ENCODE measurements around the gene CDC14A.

Gene CDC14A
- 251 to 270 (median 265) reads per million in 3 donors for total RNA-seq

- H3K27ac ChIP-seq (ENCODE audit: insufficient read depth, low read length, poor library complexity, severe bottlenecking): peak within 1 kb of the TSS; percentile 96
- no peaks in the 10 kb centered on the region for H3K27me3 ChIP-seq (replicated peaks; ENCODE audit: control insufficient read depth, insufficient read depth, low read length, poor library complexity, severe bottlenecking)
- H3K4me1 ChIP-seq (ENCODE audit: control insufficient read depth, insufficient read depth, low read length, poor library complexity, severe bottlenecking): peaks cover 25% of the 10 kb centered on the region
- peak; percentile 81 to 83 (median 81) for DNase-seq
- peak within 1 kb of the TSS; percentile 99 for H3K4me3 ChIP-seq (ENCODE audit: insufficient read depth, low read depth, low read length, poor library complexity, severe bottlenecking)
- no peaks in the 10 kb centered on the region for H3K9me3 ChIP-seq (ENCODE audit: control insufficient read depth, low read length)
- H3K36me3 ChIP-seq (ENCODE audit: control insufficient read depth, insufficient read depth, low read length): peaks cover 13% of the 10 kb centered on the region
Observed at GRCh38 chr1:100352267-100353070, at the start of gene CDC14A. CDC14A (plus strand) TSS chr1:100352506; CDS start chr1:100352955, 449 bp downstream.

- Histone ChIP-seq H3K27ac (ENCODE audit: insufficient read depth, low read length, poor library complexity, severe bottlenecking) (no peak overlapping the region), H3K9me3 (ENCODE audit: control insufficient read depth, low read length) (no peaks in the 10 kb centered on the region), H3K4me3 (ENCODE audit: insufficient read depth, low read depth, low read length, poor library complexity, severe bottlenecking) (no peak overlapping the region), H3K4me1 (ENCODE audit: control insufficient read depth, insufficient read depth, low read length, poor library complexity, severe bottlenecking) (no peaks in the 10 kb centered on the region), H3K36me3 (ENCODE audit: control insufficient read depth, insufficient read depth, low read length) (no peaks in the 10 kb centered on the region), H3K27me3 (replicated peaks; ENCODE audit: control insufficient read depth, insufficient read depth, low read length, poor library complexity, severe bottlenecking) (no peaks in the 10 kb centered on the region)
- no peak for DNase-seq
Observed at GRCh38 chr1:100302739-100303138, 49.6 kb upstream of the CDC14A start.

- no peaks in the 10 kb centered on the region for H3K4me1 ChIP-seq (ENCODE audit: control insufficient read depth, insufficient read depth, low read length, poor library complexity, severe bottlenecking)
Observed at GRCh38 chr1:100304227-100304626, 48.1 kb upstream of the CDC14A start.

GRCh38 chr1:100304921-100305320 is 47.4 kb upstream of the CDC14A start:
- Histone ChIP-seq H3K27ac (ENCODE audit: insufficient read depth, low read length, poor library complexity, severe bottlenecking) (no peak overlapping the region), H3K27me3 (replicated peaks; ENCODE audit: control insufficient read depth, insufficient read depth, low read length, poor library complexity, severe bottlenecking) (no peaks in the 10 kb centered on the region), H3K36me3 (ENCODE audit: control insufficient read depth, insufficient read depth, low read length) (no peaks in the 10 kb centered on the region), H3K9me3 (ENCODE audit: control insufficient read depth, low read length) (no peaks in the 10 kb centered on the region), H3K4me3 (ENCODE audit: insufficient read depth, low read depth, low read length, poor library complexity, severe bottlenecking) (no peak overlapping the region), H3K4me1 (ENCODE audit: control insufficient read depth, insufficient read depth, low read length, poor library complexity, severe bottlenecking) (no peaks in the 10 kb centered on the region)
- DNase-seq: no peak

More at GRCh38 chr1:100304227-100304626, 48.1 kb upstream of the CDC14A start:
- H3K27me3 ChIP-seq (replicated peaks; ENCODE audit: control insufficient read depth, insufficient read depth, low read length, poor library complexity, severe bottlenecking): no peaks in the 10 kb centered on the region
- H3K27ac ChIP-seq (ENCODE audit: insufficient read depth, low read length, poor library complexity, severe bottlenecking): no peak overlapping the region
- no peaks in the 10 kb centered on the region for H3K36me3 ChIP-seq (ENCODE audit: control insufficient read depth, insufficient read depth, low read length)
- no peak overlapping the region for H3K4me3 ChIP-seq (ENCODE audit: insufficient read depth, low read depth, low read length, poor library complexity, severe bottlenecking)
- H3K9me3 ChIP-seq (ENCODE audit: control insufficient read depth, low read length): no peaks in the 10 kb centered on the region
- DNase-seq: no peak

- Histone ChIP-seq H3K4me1 (ENCODE audit: control insufficient read depth, insufficient read depth, low read length, poor library complexity, severe bottlenecking) (no peaks in the 10 kb centered on the region), H3K9me3 (ENCODE audit: control insufficient read depth, low read length) (no peaks in the 10 kb centered on the region), H3K4me3 (ENCODE audit: insufficient read depth, low read depth, low read length, poor library complexity, severe bottlenecking) (no peak overlapping the region), H3K36me3 (ENCODE audit: control insufficient read depth, insufficient read depth, low read length) (no peaks in the 10 kb centered on the region), H3K27ac (ENCODE audit: insufficient read depth, low read length, poor library complexity, severe bottlenecking) (no peak overlapping the region), H3K27me3 (replicated peaks; ENCODE audit: control insufficient read depth, insufficient read depth, low read length, poor library complexity, severe bottlenecking) (no peaks in the 10 kb centered on the region)
- DNase-seq: no peak
Observed at GRCh38 chr1:100305954-100306353, 46.4 kb upstream of the CDC14A start.

- Histone ChIP-seq H3K4me3 (ENCODE audit: insufficient read depth, low read depth, low read length, poor library complexity, severe bottlenecking) (no peak overlapping the region), H3K27me3 (replicated peaks; ENCODE audit: control insufficient read depth, insufficient read depth, low read length, poor library complexity, severe bottlenecking) (no peaks in the 10 kb centered on the region)
- DNase-seq: no peak
Observed at GRCh38 chr1:100306735-100307313, 45.5 kb upstream of the CDC14A start.

GRCh38 chr1:100308777-100309176 is 43.5 kb upstream of the CDC14A start:
- Histone ChIP-seq H3K27ac (ENCODE audit: insufficient read depth, low read length, poor library complexity, severe bottlenecking) (no peak overlapping the region), H3K27me3 (replicated peaks; ENCODE audit: control insufficient read depth, insufficient read depth, low read length, poor library complexity, severe bottlenecking) (no peaks in the 10 kb centered on the region), H3K36me3 (ENCODE audit: control insufficient read depth, insufficient read depth, low read length) (no peaks in the 10 kb centered on the region), H3K4me3 (ENCODE audit: insufficient read depth, low read depth, low read length, poor library complexity, severe bottlenecking) (no peak overlapping the region), H3K9me3 (ENCODE audit: control insufficient read depth, low read length) (no peaks in the 10 kb centered on the region), H3K4me1 (ENCODE audit: control insufficient read depth, insufficient read depth, low read length, poor library complexity, severe bottlenecking) (no peaks in the 10 kb centered on the region)
- no peak for DNase-seq

More at GRCh38 chr1:100306735-100307313, 45.5 kb upstream of the CDC14A start:
- Histone ChIP-seq H3K9me3 (ENCODE audit: control insufficient read depth, low read length) (no peaks in the 10 kb centered on the region), H3K4me1 (ENCODE audit: control insufficient read depth, insufficient read depth, low read length, poor library complexity, severe bottlenecking) (no peaks in the 10 kb centered on the region), H3K36me3 (ENCODE audit: control insufficient read depth, insufficient read depth, low read length) (no peaks in the 10 kb centered on the region), H3K27ac (ENCODE audit: insufficient read depth, low read length, poor library complexity, severe bottlenecking) (no peak overlapping the region)

GRCh38 chr1:100309863-100310262 is 42.4 kb upstream of the CDC14A start:
- H3K4me3 ChIP-seq (ENCODE audit: insufficient read depth, low read depth, low read length, poor library complexity, severe bottlenecking): no peak overlapping the region
- H3K27ac ChIP-seq (ENCODE audit: insufficient read depth, low read length, poor library complexity, severe bottlenecking): no peak overlapping the region
- no peak for DNase-seq
- H3K27me3 ChIP-seq (replicated peaks; ENCODE audit: control insufficient read depth, insufficient read depth, low read length, poor library complexity, severe bottlenecking): no peaks in the 10 kb centered on the region
- no peaks in the 10 kb centered on the region for H3K4me1 ChIP-seq (ENCODE audit: control insufficient read depth, insufficient read depth, low read length, poor library complexity, severe bottlenecking)
- H3K9me3 ChIP-seq (ENCODE audit: control insufficient read depth, low read length): no peaks in the 10 kb centered on the region
- no peaks in the 10 kb centered on the region for H3K36me3 ChIP-seq (ENCODE audit: control insufficient read depth, insufficient read depth, low read length)

- H3K4me3 ChIP-seq (ENCODE audit: insufficient read depth, low read depth, low read length, poor library complexity, severe bottlenecking): no peak overlapping the region
- H3K27me3 ChIP-seq (replicated peaks; ENCODE audit: control insufficient read depth, insufficient read depth, low read length, poor library complexity, severe bottlenecking): no peaks in the 10 kb centered on the region
- no peaks in the 10 kb centered on the region for H3K9me3 ChIP-seq (ENCODE audit: control insufficient read depth, low read length)
- no peaks in the 10 kb centered on the region for H3K4me1 ChIP-seq (ENCODE audit: control insufficient read depth, insufficient read depth, low read length, poor library complexity, severe bottlenecking)
- H3K27ac ChIP-seq (ENCODE audit: insufficient read depth, low read length, poor library complexity, severe bottlenecking): no peak overlapping the region
- no peak for DNase-seq
- no peaks in the 10 kb centered on the region for H3K36me3 ChIP-seq (ENCODE audit: control insufficient read depth, insufficient read depth, low read length)
Observed at GRCh38 chr1:100313382-100313781, 38.9 kb upstream of the CDC14A start.

GRCh38 chr1:100316622-100317021 is 35.7 kb upstream of the CDC14A start:
- no peaks in the 10 kb centered on the region for H3K36me3 ChIP-seq (ENCODE audit: control insufficient read depth, insufficient read depth, low read length)

More at GRCh38 chr1:100316622-100317021, 35.7 kb upstream of the CDC14A start:
- no peak for DNase-seq
- no peak overlapping the region for H3K4me3 ChIP-seq (ENCODE audit: insufficient read depth, low read depth, low read length, poor library complexity, severe bottlenecking)
- H3K9me3 ChIP-seq (ENCODE audit: control insufficient read depth, low read length): peaks cover 5% of the 10 kb centered on the region
- H3K27me3 ChIP-seq (replicated peaks; ENCODE audit: control insufficient read depth, insufficient read depth, low read length, poor library complexity, severe bottlenecking): no peaks in the 10 kb centered on the region
- H3K4me1 ChIP-seq (ENCODE audit: control insufficient read depth, insufficient read depth, low read length, poor library complexity, severe bottlenecking): no peaks in the 10 kb centered on the region
- no peak overlapping the region for H3K27ac ChIP-seq (ENCODE audit: insufficient read depth, low read length, poor library complexity, severe bottlenecking)

Measured in effector memory CD4-positive, alpha-beta T cell (primary cell).